HepG2 (cell line): Measurements from ENCODE around the gene INTS1. TPM values are rescaled to one million over a fixed set of nuclear protein-coding genes. Genes with fewer than 3 reads are reported as not detected.

Source experiments
- FOSL2 ChIP-seq: sonication (generic); formaldehyde crosslinking; IDR thresholded peaks from 2 replicates; pipeline ENCODE4 v1.4.0; 2020; ENCODE audit warnings: missing genetic modification reagents
- MTF1 ChIP-seq: sonication (generic); formaldehyde crosslinking; IDR thresholded peaks from 2 replicates; pipeline ENCODE4 v1.5.0; 2020; ENCODE audit warnings: missing genetic modification reagents
- ZNF768 ChIP-seq: sonication (generic); formaldehyde crosslinking; IDR thresholded peaks from 2 replicates; pipeline ENCODE4 v1.4.0; 2020; ENCODE audit warnings: missing genetic modification reagents
- ZNF839 ChIP-seq: sonication (generic); formaldehyde crosslinking; IDR thresholded peaks from 2 replicates; pipeline ENCODE4 v1.4.0; 2020; ENCODE audit warnings: missing genetic modification reagents, mild to moderate bottlenecking, borderline replicate concordance
- polyA plus RNA-seq, 8 experiments: library from polyadenylated mRNA; depleted of rRNA in 3 of 8; stranded (reverse) in 7 of 8; unstranded in 1 of 8; fragments of >200 nt; fragmentation: Illumina TruSeq in 4 of 8; extraction: Trizol in 4 of 8; gene quantifications; 2 replicates each; pipeline versions ENCODE4 v1.2.1 to v1.2.3, GENCODE V29; 2011 to 2016; ENCODE audit warnings: low read depth in 4 of 8, missing spikeins in 1 of 8, mixed read lengths in 1 of 8; ENCODE audit not compliant: insufficient read depth in 1 of 8
- total RNA-seq, 5 experiments: library from RNA; depleted of rRNA; stranded (reverse); fragments of >200 nt; fragmentation: Illumina TruSeq; extraction: Trizol; gene quantifications; 2 replicates each; pipeline ENCODE4 v1.2.3, GENCODE V29; 2016; ENCODE audit warnings: low read depth in 1 of 5
- TF ChIP-seq, protein P1 (sequence below): sonication (generic); formaldehyde crosslinking; IDR thresholded peaks from 2 replicates; pipeline ENCODE4 v1.5.0; 2020; ENCODE audit warnings: mild to moderate bottlenecking, missing genetic modification reagents, moderate library complexity
- TF ChIP-seq, protein P2 (sequence below): sonication (generic); formaldehyde crosslinking; IDR thresholded peaks from 2 replicates; pipeline ENCODE4 v1.4.0; 2020; ENCODE audit warnings: missing genetic modification reagents, borderline replicate concordance

INTS1 gene
- total and polyA plus RNA-seq, 2 of the 13 experiments (the other 11 are each of a cell fraction or from before 2014, with no cell fraction given) = 13.7 to 29.0 TPM

DNA sequence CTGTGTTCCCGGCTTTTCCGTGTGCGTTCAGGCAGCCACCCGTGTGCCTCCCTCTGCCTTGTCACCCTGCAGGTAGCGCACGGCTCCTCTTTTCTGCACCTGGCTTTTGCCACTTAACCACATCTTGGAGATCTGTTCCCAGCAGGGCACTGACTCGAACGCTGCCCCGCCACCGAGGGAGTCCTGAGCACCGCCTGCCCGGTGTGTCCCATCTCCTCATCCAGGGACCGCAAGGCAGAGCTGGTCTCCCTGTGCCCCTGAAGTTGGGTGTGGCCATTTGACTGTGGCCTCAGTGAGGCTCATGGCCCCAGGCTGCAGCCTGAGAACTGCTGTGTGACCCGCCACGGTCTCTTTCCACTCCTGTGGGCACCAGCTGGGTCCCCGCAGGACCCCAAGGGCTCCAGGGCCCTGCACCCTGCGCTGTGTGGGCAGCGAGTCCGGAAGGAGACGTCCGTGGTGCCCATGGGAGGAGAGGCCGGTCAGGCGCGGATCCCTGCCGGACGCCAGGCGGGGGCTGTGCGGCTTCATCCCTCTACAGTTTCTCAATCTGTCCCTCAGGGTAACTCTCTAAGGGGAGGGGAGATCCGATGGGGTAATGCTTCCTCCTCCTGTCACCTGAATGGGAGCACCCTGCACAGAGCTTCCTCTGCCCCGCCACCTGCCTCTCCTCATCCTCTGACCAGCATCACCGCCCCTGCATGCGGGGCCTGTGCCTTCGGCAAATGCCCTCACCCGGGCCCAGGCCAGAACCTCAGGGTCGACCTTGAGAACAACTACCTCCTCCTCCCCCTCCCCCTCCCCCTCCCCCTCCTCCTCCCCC is 1.8 kb upstream of the INTS1 start (continued):
- TF ChIP-seq ZNF839 (CRISPR knock-in tag) (peak; percentile 69; the same call in 1 of the 2 replicates), FOSL2 (0 out of 2 replicates have a peak, but pooled peaks have one; percentile 2), ZNF768 (CRISPR knock-in tag) (0 out of 2 replicates have a peak, but pooled peaks have one; percentile 51), MTF1 (CRISPR knock-in tag) (no peak)
- TF ChIP-seq, protein P1, sequence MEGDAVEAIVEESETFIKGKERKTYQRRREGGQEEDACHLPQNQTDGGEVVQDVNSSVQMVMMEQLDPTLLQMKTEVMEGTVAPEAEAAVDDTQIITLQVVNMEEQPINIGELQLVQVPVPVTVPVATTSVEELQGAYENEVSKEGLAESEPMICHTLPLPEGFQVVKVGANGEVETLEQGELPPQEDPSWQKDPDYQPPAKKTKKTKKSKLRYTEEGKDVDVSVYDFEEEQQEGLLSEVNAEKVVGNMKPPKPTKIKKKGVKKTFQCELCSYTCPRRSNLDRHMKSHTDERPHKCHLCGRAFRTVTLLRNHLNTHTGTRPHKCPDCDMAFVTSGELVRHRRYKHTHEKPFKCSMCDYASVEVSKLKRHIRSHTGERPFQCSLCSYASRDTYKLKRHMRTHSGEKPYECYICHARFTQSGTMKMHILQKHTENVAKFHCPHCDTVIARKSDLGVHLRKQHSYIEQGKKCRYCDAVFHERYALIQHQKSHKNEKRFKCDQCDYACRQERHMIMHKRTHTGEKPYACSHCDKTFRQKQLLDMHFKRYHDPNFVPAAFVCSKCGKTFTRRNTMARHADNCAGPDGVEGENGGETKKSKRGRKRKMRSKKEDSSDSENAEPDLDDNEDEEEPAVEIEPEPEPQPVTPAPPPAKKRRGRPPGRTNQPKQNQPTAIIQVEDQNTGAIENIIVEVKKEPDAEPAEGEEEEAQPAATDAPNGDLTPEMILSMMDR = 0 out of 2 replicates have a peak, but pooled peaks have one; percentile 4
- TF ChIP-seq, protein P2, sequence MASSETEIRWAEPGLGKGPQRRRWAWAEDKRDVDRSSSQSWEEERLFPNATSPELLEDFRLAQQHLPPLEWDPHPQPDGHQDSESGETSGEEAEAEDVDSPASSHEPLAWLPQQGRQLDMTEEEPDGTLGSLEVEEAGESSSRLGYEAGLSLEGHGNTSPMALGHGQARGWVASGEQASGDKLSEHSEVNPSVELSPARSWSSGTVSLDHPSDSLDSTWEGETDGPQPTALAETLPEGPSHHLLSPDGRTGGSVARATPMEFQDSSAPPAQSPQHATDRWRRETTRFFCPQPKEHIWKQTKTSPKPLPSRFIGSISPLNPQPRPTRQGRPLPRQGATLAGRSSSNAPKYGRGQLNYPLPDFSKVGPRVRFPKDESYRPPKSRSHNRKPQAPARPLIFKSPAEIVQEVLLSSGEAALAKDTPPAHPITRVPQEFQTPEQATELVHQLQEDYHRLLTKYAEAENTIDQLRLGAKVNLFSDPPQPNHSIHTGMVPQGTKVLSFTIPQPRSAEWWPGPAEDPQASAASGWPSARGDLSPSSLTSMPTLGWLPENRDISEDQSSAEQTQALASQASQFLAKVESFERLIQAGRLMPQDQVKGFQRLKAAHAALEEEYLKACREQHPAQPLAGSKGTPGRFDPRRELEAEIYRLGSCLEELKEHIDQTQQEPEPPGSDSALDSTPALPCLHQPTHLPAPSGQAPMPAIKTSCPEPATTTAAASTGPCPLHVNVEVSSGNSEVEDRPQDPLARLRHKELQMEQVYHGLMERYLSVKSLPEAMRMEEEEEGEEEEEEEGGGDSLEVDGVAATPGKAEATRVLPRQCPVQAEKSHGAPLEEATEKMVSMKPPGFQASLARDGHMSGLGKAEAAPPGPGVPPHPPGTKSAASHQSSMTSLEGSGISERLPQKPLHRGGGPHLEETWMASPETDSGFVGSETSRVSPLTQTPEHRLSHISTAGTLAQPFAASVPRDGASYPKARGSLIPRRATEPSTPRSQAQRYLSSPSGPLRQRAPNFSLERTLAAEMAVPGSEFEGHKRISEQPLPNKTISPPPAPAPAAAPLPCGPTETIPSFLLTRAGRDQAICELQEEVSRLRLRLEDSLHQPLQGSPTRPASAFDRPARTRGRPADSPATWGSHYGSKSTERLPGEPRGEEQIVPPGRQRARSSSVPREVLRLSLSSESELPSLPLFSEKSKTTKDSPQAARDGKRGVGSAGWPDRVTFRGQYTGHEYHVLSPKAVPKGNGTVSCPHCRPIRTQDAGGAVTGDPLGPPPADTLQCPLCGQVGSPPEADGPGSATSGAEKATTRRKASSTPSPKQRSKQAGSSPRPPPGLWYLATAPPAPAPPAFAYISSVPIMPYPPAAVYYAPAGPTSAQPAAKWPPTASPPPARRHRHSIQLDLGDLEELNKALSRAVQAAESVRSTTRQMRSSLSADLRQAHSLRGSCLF (CRISPR knock-in tag) = no peak
